ENCODE results near the gene GPLD1.

GPLD1 gene

DNA sequence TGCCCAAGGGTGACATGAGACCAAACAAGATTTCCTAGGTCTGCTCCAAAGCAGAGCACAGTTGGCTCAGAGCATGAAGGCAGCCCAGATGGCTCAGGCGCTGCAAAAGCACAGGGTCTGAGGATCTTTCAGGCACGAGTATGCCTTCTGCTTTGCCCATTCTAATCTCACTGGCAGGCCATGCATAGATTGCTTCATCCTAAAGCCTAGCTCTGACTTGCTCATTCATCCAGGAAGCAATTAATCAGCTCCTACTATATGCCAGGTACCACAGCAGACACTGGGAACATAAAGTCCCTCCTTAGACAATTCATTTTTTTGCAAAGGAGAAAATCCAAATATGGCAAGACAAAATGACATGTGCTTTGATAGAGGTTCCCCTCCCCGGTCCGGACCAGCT lies 31.2 kb downstream of the GPLD1 start:
- DNase-seq: no peak
- no peak overlapping the region for H2AFZ ChIP-seq (ENCODE audit: low read depth, low read length)
- H2BK12ac ChIP-seq (ENCODE audit: low read length in 2 of 2): no peak overlapping the region
- no peak overlapping the region for H4K91ac ChIP-seq (ENCODE audit: low read length)
- H2BK120ac ChIP-seq (ENCODE audit: low read depth, low read length): no peak overlapping the region
- no peaks in the 10 kb centered on the region for H3K4me1 ChIP-seq (ENCODE audit: control insufficient read depth, insufficient read depth, low read depth, low read length)
- H3K4me2 ChIP-seq (ENCODE audit: low read length, poor library complexity, severe bottlenecking): no peak overlapping the region
- H3K27ac ChIP-seq (ENCODE audit: low read length, poor library complexity, severe bottlenecking): no peak overlapping the region
- peak overlapping the region in 1 of 2 experiments; percentile 97 for H3K23ac ChIP-seq (ENCODE audit: low read length in 2 of 2)
- H3K4ac ChIP-seq (ENCODE audit: low read depth in 1 of 2, low read length in 2 of 2): no peak overlapping the region
- H3K9ac ChIP-seq (ENCODE audit: low read length): no peak overlapping the region
- H2BK5ac ChIP-seq (ENCODE audit: low read depth, low read length, poor library complexity, severe bottlenecking): no peak overlapping the region
- no peak overlapping the region for H3K18ac ChIP-seq (ENCODE audit: low read depth in 1 of 2, low read length in 2 of 2)
- H3K27me3 ChIP-seq (ENCODE audit: control insufficient read depth in 1 of 2, insufficient read depth in 1 of 2, low read length in 2 of 2): no peaks in the 10 kb centered on the region
- H3K9me3 ChIP-seq (ENCODE audit: control insufficient read depth, low read length): no peaks in the 10 kb centered on the region
- no peak overlapping the region for H2AK5ac ChIP-seq (ENCODE audit: low read length, severe bottlenecking)
- H3K36me3 ChIP-seq (ENCODE audit: control insufficient read depth in 1 of 2, insufficient read depth in 2 of 2, low read depth in 1 of 2, low read length in 2 of 2): no peaks in the 10 kb centered on the region
- 62% methylated on average over 4 of the region's 4 CpGs for WGBS
- H3K14ac ChIP-seq (ENCODE audit: low read length in 2 of 2): no peak overlapping the region
- H3K79me1 ChIP-seq (replicated peaks; ENCODE audit: low read length, poor library complexity, severe bottlenecking): no peaks in the 10 kb centered on the region
- H4K8ac ChIP-seq (ENCODE audit: low read length): no peak overlapping the region
- no peak overlapping the region for H3K4me3 ChIP-seq (ENCODE audit: insufficient read depth in 1 of 2, low read depth in 1 of 2, low read length in 2 of 2)
- no peak overlapping the region for H2BK15ac ChIP-seq (ENCODE audit: low read depth, poor library complexity, severe bottlenecking)

DNA sequence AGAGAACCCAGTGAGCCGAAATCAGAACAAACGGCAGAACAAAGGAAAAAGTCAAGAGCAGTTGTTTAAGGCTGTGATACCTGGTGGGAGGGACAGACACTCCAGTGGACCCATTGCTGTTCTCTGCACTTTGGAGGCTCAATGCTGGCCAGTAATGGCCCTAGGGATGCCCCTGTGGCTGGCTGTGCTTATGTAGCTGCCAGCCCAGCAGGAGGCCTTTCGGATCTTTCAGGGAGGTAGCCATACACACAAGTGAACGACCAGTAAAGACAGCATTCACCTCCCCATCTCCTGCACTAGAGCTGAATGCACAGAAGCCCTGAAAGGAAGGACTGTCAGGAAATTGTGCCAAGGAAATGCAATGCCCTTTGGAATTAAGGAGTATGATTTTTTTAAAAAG lies 34.3 kb downstream of the GPLD1 start:
- no peak overlapping the region for H2AK5ac ChIP-seq (ENCODE audit: low read length, severe bottlenecking)
- no peak for DNase-seq
- no peak overlapping the region for H4K8ac ChIP-seq (ENCODE audit: low read length)
- H3K4ac ChIP-seq (ENCODE audit: low read depth in 1 of 2, low read length in 2 of 2): no peak overlapping the region
- no peak overlapping the region for H2AFZ ChIP-seq (ENCODE audit: low read depth, low read length)
- no peak overlapping the region for H2BK15ac ChIP-seq (ENCODE audit: low read depth, poor library complexity, severe bottlenecking)
- H2BK120ac ChIP-seq (ENCODE audit: low read depth, low read length): no peak overlapping the region
- no peaks in the 10 kb centered on the region for H3K27me3 ChIP-seq (ENCODE audit: control insufficient read depth in 1 of 2, insufficient read depth in 1 of 2, low read length in 2 of 2)
- H3K27ac ChIP-seq (ENCODE audit: low read length, poor library complexity, severe bottlenecking): no peak overlapping the region
- H3K79me1 ChIP-seq (replicated peaks; ENCODE audit: low read length, poor library complexity, severe bottlenecking): no peaks in the 10 kb centered on the region
- H3K4me3 ChIP-seq (ENCODE audit: insufficient read depth in 1 of 2, low read depth in 1 of 2, low read length in 2 of 2): no peak overlapping the region
- H4K91ac ChIP-seq (ENCODE audit: low read length): no peak overlapping the region
- H3K18ac ChIP-seq (ENCODE audit: low read depth in 1 of 2, low read length in 2 of 2): no peak overlapping the region
- H3K9me3 ChIP-seq (ENCODE audit: control insufficient read depth, low read length): no peaks in the 10 kb centered on the region
- H3K4me1 ChIP-seq (ENCODE audit: control insufficient read depth, insufficient read depth, low read depth, low read length): no peaks in the 10 kb centered on the region
- H3K23ac ChIP-seq (ENCODE audit: low read length in 2 of 2): no peak overlapping the region
- H3K9ac ChIP-seq (ENCODE audit: low read length): no peak overlapping the region
- WGBS: 95% methylated on average over 3 of the region's 4 CpGs
- no peak overlapping the region for H3K4me2 ChIP-seq (ENCODE audit: low read length, poor library complexity, severe bottlenecking)
- no peak overlapping the region for H3K14ac ChIP-seq (ENCODE audit: low read length in 2 of 2)
- no peaks in the 10 kb centered on the region for H3K36me3 ChIP-seq (ENCODE audit: control insufficient read depth in 1 of 2, insufficient read depth in 2 of 2, low read depth in 1 of 2, low read length in 2 of 2)
- peak overlapping the region in 1 of 2 experiments; percentile 23 for H2BK12ac ChIP-seq (ENCODE audit: low read length in 2 of 2)
- no peak overlapping the region for H2BK5ac ChIP-seq (ENCODE audit: low read depth, low read length, poor library complexity, severe bottlenecking)

DNA sequence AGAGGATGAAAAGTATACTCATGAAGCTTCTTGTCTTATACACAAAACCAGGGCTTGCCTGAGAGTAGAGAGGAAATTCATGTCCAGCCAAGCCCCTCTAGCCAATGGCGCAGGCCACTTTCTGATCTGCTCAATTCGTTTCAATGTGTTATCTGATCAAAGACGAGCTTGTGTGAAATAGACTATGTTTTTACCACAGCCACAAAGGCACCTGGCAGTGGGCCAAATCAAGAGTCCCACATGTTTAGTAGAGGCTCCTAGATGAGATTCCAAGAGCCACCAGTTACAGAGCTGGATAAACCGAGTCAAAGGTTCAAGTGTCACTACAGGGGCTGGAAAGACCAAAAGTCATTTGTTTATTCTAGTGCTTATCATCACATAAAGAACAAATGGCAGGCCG lies 34.9 kb downstream of the GPLD1 start:
- Histone ChIP-seq H3K4me3 (ENCODE audit: insufficient read depth in 1 of 2, low read depth in 1 of 2, low read length in 2 of 2) (no peak overlapping the region), H3K4me2 (ENCODE audit: low read length, poor library complexity, severe bottlenecking) (no peak overlapping the region), H2BK120ac (ENCODE audit: low read depth, low read length) (no peak overlapping the region), H3K23ac (ENCODE audit: low read length in 2 of 2) (no peak overlapping the region), H4K91ac (ENCODE audit: low read length) (no peak overlapping the region), H2AFZ (ENCODE audit: low read depth, low read length) (no peak overlapping the region), H3K4ac (ENCODE audit: low read depth in 1 of 2, low read length in 2 of 2) (no peak overlapping the region), H3K27me3 (ENCODE audit: control insufficient read depth in 1 of 2, insufficient read depth in 1 of 2, low read length in 2 of 2) (no peaks in the 10 kb centered on the region), H3K36me3 (ENCODE audit: control insufficient read depth in 1 of 2, insufficient read depth in 2 of 2, low read depth in 1 of 2, low read length in 2 of 2) (no peaks in the 10 kb centered on the region), H4K8ac (ENCODE audit: low read length) (no peak overlapping the region), H2BK15ac (ENCODE audit: low read depth, poor library complexity, severe bottlenecking) (no peak overlapping the region), H3K4me1 (ENCODE audit: control insufficient read depth, insufficient read depth, low read depth, low read length) (no peaks in the 10 kb centered on the region), H3K79me1 (replicated peaks; ENCODE audit: low read length, poor library complexity, severe bottlenecking) (no peaks in the 10 kb centered on the region), H3K18ac (ENCODE audit: low read depth in 1 of 2, low read length in 2 of 2) (no peak overlapping the region), H3K27ac (ENCODE audit: low read length, poor library complexity, severe bottlenecking) (no peak overlapping the region), H3K14ac (ENCODE audit: low read length in 2 of 2) (no peak overlapping the region), H3K9me3 (ENCODE audit: control insufficient read depth, low read length) (no peaks in the 10 kb centered on the region), H2AK5ac (ENCODE audit: low read length, severe bottlenecking) (no peak overlapping the region), H2BK12ac (ENCODE audit: low read length in 2 of 2) (no peak overlapping the region), H3K9ac (ENCODE audit: low read length) (no peak overlapping the region), H2BK5ac (ENCODE audit: low read depth, low read length, poor library complexity, severe bottlenecking) (no peak overlapping the region)
- WGBS: 93% methylated on average over 5 of the region's 5 CpGs
- DNase-seq: no peak

DNA sequence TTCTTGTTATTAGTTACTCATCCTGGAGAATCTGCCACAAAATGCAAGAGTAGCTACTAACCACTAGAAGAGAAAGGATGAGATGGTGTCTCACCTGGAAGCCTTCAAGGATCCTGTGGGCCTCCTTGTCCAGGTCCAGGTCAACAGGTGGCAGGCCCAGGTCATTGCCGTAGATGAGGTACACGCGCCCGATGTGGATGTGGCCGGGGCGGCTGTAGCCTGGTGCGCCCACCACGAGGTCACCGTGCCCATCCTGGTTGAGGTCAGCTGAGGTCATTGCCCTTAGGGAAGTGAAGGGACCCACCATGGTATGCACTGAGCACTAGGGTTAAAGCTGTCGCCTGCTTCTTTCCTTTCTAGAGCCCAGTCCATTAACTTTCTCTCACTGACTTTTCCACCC lies 35.5 kb downstream of the GPLD1 start:
- no peak overlapping the region for H2AFZ ChIP-seq (ENCODE audit: low read depth, low read length)
- H4K91ac ChIP-seq (ENCODE audit: low read length): no peak overlapping the region
- H3K23ac ChIP-seq (ENCODE audit: low read length in 2 of 2): no peak overlapping the region
- no peaks in the 10 kb centered on the region for H3K79me1 ChIP-seq (replicated peaks; ENCODE audit: low read length, poor library complexity, severe bottlenecking)
- no peak for DNase-seq
- no peak overlapping the region for H2BK15ac ChIP-seq (ENCODE audit: low read depth, poor library complexity, severe bottlenecking)
- H3K4ac ChIP-seq (ENCODE audit: low read depth in 1 of 2, low read length in 2 of 2): no peak overlapping the region
- H3K18ac ChIP-seq (ENCODE audit: low read depth in 1 of 2, low read length in 2 of 2): no peak overlapping the region
- no peaks in the 10 kb centered on the region for H3K27me3 ChIP-seq (ENCODE audit: control insufficient read depth in 1 of 2, insufficient read depth in 1 of 2, low read length in 2 of 2)
- H3K4me2 ChIP-seq (ENCODE audit: low read length, poor library complexity, severe bottlenecking): no peak overlapping the region
- no peaks in the 10 kb centered on the region for H3K9me3 ChIP-seq (ENCODE audit: control insufficient read depth, low read length)
- H2BK5ac ChIP-seq (ENCODE audit: low read depth, low read length, poor library complexity, severe bottlenecking): no peak overlapping the region
- H3K36me3 ChIP-seq (ENCODE audit: control insufficient read depth in 1 of 2, insufficient read depth in 2 of 2, low read depth in 1 of 2, low read length in 2 of 2): no peaks in the 10 kb centered on the region
- no peak overlapping the region for H2BK120ac ChIP-seq (ENCODE audit: low read depth, low read length)
- 98% methylated on average over 10 of the region's 10 CpGs for WGBS
- no peak overlapping the region for H2BK12ac ChIP-seq (ENCODE audit: low read length in 2 of 2)
- no peak overlapping the region for H3K4me3 ChIP-seq (ENCODE audit: insufficient read depth in 1 of 2, low read depth in 1 of 2, low read length in 2 of 2)
- no peak overlapping the region for H2AK5ac ChIP-seq (ENCODE audit: low read length, severe bottlenecking)
- peak overlapping the region; percentile 41 for H4K8ac ChIP-seq (ENCODE audit: low read length)
- no peak overlapping the region for H3K9ac ChIP-seq (ENCODE audit: low read length)
- no peaks in the 10 kb centered on the region for H3K4me1 ChIP-seq (ENCODE audit: control insufficient read depth, insufficient read depth, low read depth, low read length)
- no peak overlapping the region for H3K27ac ChIP-seq (ENCODE audit: low read length, poor library complexity, severe bottlenecking)
- no peak overlapping the region for H3K14ac ChIP-seq (ENCODE audit: low read length in 2 of 2)

All from mesenchymal stem cell (in vitro differentiated cells and primary cell).